ENCODE measurements around the gene HGF. TPM values are rescaled to one million over a fixed set of nuclear protein-coding genes. Genes with fewer than 3 reads are reported as not detected.
"Not testable (repeated sequence)": the region's sequence is repeated elsewhere in the genome, so short reads cannot be mapped to it uniquely, and the experiment has no call there.

The HGF gene
- polyA plus RNA-seq, 1 of the 3 experiments (the other 2 are of a cell fraction): 1.5 TPM

DNA sequence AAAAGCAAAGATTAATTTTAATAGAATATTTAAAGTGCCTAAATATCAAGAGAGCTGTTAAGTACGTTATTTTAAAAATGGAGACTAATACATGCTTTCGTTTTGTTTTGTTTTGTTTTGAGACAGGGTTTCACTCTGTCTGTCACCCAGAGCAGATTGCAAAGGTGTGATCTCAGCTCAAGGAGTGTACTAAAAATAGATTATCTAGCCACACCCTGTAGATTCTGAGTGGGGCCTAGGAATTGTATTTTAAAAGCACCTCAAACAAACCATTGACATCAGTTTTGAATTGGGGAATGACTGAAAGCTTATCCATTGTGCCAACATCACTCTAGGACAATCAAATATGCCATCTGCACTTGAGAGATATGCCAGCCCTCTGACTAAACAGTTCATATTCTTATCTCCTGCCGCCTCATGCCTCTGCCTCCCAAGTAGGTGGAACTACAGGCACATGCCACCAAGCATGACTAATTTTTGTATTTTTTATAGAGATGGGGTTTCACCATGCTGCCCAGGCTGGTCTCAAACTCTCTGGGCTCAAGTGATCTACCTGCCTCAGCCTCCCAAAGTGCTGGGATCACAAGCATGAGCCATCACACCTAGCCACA is 43.1 kb upstream of the HGF start:
- H3K9me2 ChIP-seq; H3K36me3 ChIP-seq (replicated peaks in 1 of 2; ENCODE audit: control insufficient read depth in 1 of 2, insufficient read depth in 2 of 2, low read length in 1 of 2); CTCF ChIA-PET; H3F3A ChIP-seq (replicated peaks; ENCODE audit: insufficient read depth); H3K27me3 ChIP-seq (ENCODE audit: insufficient read depth); POLR2A ChIA-PET; H2AFZ ChIP-seq (ENCODE audit: low read depth); DNase-seq; H3K9ac ChIP-seq; H3K4me3 ChIP-seq (ENCODE audit: low read depth in 2 of 2, low read length in 1 of 2); H3K27ac ChIP-seq (ENCODE audit: low read depth in 2 of 2, low read length in 1 of 2); H3K4me2 ChIP-seq; H3K79me2 ChIP-seq (ENCODE audit: insufficient read depth); H4K20me1 ChIP-seq (ENCODE audit: insufficient read depth); H3K9me3 ChIP-seq: not testable (repeated sequence)
- peaks cover 0 to 25% of the 10 kb centered on the region in 2 experiments; a peak in 3 of 4 replicates for H3K4me1 ChIP-seq (ENCODE audit: control insufficient read depth in 1 of 2, insufficient read depth in 2 of 2, low read depth in 1 of 2, low read length in 1 of 2)
- 83% methylated on average over 1 of the region's 3 CpGs for WGBS (ENCODE audit: low lambda C conversion rate)

DNA sequence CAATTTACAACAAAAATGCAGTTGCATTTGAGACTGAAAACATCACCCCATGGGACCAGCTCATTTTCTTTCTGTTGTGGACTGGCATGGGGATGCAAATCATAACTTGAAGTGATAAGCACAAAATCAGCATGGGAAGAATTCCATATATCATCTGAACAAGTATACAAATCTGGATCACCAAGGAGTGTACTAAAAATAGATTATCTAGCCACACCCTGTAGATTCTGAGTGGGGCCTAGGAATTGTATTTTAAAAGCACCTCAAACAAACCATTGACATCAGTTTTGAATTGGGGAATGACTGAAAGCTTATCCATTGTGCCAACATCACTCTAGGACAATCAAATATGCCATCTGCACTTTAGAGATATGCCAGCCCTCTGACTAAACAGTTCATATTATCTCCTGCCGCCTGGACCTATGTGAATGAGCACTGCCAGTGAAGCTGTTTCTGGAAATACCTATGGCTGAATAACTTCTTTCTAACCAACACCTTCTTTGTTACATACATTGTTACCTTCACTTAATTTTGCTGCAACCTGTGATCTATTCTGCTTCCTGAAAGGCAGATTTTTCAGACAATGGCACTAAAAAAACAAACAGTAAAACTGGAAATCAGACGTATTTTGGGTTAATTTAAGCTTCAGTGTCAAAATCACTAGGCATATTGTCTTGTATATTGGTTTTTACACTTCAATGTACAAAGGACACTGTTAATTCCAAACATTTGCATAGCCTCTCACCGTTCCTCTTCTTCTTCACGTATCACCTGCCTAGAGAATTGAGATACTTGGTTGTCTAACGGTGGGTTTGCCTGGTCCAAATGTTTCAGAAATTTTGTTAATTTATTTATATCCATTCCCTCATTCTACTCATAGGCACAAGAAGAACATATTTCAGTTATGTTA is 42.4 kb upstream of the HGF start:
- H3K27me3 ChIP-seq (ENCODE audit: insufficient read depth): no peaks in the 10 kb centered on the region
- no CpG with 5 or more reads among the region's 5 CpGs for WGBS (ENCODE audit: low lambda C conversion rate)

More for the DNA sequence above, 42.4 kb upstream of the HGF start:
- Histone ChIP-seq H3K4me2 (no peak overlapping the region), H3K79me2 (ENCODE audit: insufficient read depth) (no peaks in the 10 kb centered on the region), H3K9me3 (no peaks in the 10 kb centered on the region), H3K4me3 (ENCODE audit: low read depth in 2 of 2, low read length in 1 of 2) (no peak overlapping the region), H3K4me1 (ENCODE audit: control insufficient read depth in 1 of 2, insufficient read depth in 2 of 2, low read depth in 1 of 2, low read length in 1 of 2) (peaks cover 0 to 19% of the 10 kb centered on the region in 2 experiments; a peak in 2 of 4 replicates), H3K36me3 (replicated peaks in 1 of 2; ENCODE audit: control insufficient read depth in 1 of 2, insufficient read depth in 2 of 2, low read length in 1 of 2) (no peaks in the 10 kb centered on the region), H3K27ac (ENCODE audit: low read depth in 2 of 2, low read length in 1 of 2) (no peak overlapping the region; a peak in 1 of 4 replicates), H3K9me2 (no peaks in the 10 kb centered on the region), H3F3A (replicated peaks; ENCODE audit: insufficient read depth) (no peaks in the 10 kb centered on the region), H4K20me1 (ENCODE audit: insufficient read depth) (no peaks in the 10 kb centered on the region), H3K9ac (no peak overlapping the region), H2AFZ (ENCODE audit: low read depth) (no peak overlapping the region)
- no peak for DNase-seq
- TF ChIP-seq POLR2AphosphoS5 (IDR thresholded peaks at IDR 0.05; ENCODE audit: low read depth, low read length) (no peak), FOSL2 (IDR thresholded peaks at IDR 0.05; ENCODE audit: borderline replicate concordance, low read depth) (no peak), RAD21 (IDR thresholded peaks at IDR 0.05; ENCODE audit: low read length) (no peak), IRF3 (IDR thresholded peaks at IDR 0.05; ENCODE audit: low read depth, low read length) (no peak), EP300 (IDR thresholded peaks at IDR 0.05; ENCODE audit: borderline replicate concordance in 1 of 2, low read depth in 1 of 2, low read length in 1 of 2) (no peak), RCOR1 (IDR thresholded peaks at IDR 0.05; ENCODE audit: low read length) (no peak), JUND (IDR thresholded peaks at IDR 0.05) (no peak), TAF1 (IDR thresholded peaks at IDR 0.05; ENCODE audit: borderline replicate concordance, low read depth, low read length) (no peak), CHD2 (IDR thresholded peaks at IDR 0.05; ENCODE audit: low read length, partially characterized antibody) (no peak)
- CTCF ChIA-PET: no interaction called here
- POLR2A ChIA-PET: no interaction called here

Measured in SK-N-SH (cell line).